Measurements from ENCODE around the gene PTPRT.

DNA sequence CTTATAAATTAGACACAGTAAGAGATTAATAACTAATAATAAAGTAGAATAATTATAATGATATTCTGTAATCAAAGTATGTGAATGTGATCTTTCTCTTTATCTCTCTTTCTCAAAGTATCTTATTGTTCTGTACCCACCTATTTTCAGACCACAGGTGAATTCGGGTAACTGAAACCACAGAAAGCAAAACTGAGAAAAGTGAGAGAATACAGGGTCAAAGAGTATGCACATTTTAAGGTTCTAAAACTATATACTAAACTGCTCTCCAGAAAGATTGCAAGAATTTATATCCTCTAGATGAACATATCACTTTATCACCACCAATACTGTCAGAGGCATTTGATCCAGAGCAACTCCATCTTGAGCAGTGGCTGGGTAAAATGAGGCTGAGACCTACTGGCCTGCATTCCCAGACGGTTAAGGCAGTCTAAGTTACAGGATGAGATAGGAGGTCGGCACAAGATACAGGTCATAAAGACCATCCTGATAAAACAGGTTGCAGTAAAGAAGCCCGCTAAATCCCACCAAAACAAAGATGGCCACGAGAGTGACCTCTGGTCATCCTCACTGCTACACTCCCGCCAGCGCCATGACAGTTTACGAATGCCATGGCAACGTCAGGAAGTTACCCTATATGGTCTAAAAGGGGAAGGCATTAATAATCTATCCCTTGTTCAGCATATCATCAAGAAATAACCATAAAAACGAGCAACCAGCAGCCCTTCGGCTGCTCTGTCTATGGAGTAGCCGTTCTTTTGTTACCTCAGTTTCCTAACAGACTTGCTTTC, 211.3 kb downstream of the PTPRT start:
- no peak for TF ChIP-seq POLR2A (IDR thresholded peaks at IDR 0.05)
- TF ChIP-seq, protein P1, sequence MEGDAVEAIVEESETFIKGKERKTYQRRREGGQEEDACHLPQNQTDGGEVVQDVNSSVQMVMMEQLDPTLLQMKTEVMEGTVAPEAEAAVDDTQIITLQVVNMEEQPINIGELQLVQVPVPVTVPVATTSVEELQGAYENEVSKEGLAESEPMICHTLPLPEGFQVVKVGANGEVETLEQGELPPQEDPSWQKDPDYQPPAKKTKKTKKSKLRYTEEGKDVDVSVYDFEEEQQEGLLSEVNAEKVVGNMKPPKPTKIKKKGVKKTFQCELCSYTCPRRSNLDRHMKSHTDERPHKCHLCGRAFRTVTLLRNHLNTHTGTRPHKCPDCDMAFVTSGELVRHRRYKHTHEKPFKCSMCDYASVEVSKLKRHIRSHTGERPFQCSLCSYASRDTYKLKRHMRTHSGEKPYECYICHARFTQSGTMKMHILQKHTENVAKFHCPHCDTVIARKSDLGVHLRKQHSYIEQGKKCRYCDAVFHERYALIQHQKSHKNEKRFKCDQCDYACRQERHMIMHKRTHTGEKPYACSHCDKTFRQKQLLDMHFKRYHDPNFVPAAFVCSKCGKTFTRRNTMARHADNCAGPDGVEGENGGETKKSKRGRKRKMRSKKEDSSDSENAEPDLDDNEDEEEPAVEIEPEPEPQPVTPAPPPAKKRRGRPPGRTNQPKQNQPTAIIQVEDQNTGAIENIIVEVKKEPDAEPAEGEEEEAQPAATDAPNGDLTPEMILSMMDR (IDR thresholded peaks at IDR 0.05) = no peak

All from gastroesophageal sphincter (tissue), 3 donors.